ENCODE data around the gene PDE2A. TPM values are rescaled to one million over a fixed set of nuclear protein-coding genes. Genes with fewer than 3 reads are reported as not detected.
"Not testable (repeated sequence)": the region's sequence is repeated elsewhere in the genome, so short reads cannot be mapped to it uniquely, and the experiment has no call there.

PDE2A gene
- total RNA-seq, 1 donor from 2014 or later, result 1.4 TPM

- ATAC-seq (ENCODE audit: low read depth), result no peak
- Mint-ChIP-seq H3K27ac (no peak overlapping the region), H3K4me1 (peaks cover 4% of the 10 kb centered on the region), H3K36me3 (ENCODE audit: low read depth) (no peaks in the 10 kb centered on the region), H3K9me3 (no peaks in the 10 kb centered on the region), H3K27me3 (peaks cover 39% of the 10 kb centered on the region), H3K4me3 (no peak overlapping the region)
- intact Hi-C loops (cut with micrococcal nuclease), result loop anchor here (5.0 kb wide), 1 partner anchor 103 kb away; no protein-coding TSS in a partner anchor
- no peak for DNase-seq
- TF ChIP-seq CTCF (IDR thresholded peaks at IDR 0.05), result no peak
- CTCF ChIA-PET, result interaction anchor here (1.0 to 1.3 kb wide), 2 partner anchors 12 to 103 kb away, joined by 3 to 7 read pairs; no protein-coding TSS in a partner anchor
- POLR2A ChIA-PET, result no interaction called here
Measured at GRCh38 chr11:72574548-72575460, 99.4 kb downstream of the PDE2A start.

GRCh38 chr11:72573855-72574445 lies 100.3 kb downstream of the PDE2A start:
- intact Hi-C loops (cut with micrococcal nuclease), result loop anchor here (5.0 kb wide), 1 partner anchor 102 kb away; no protein-coding TSS in a partner anchor
- POLR2A ChIA-PET, result interaction anchor here (0.6 kb wide), 1 partner anchor 89 kb away, joined by 5 read pairs; no protein-coding TSS in a partner anchor
- H3K27me3 Mint-ChIP-seq, result peaks cover 39% of the 10 kb centered on the region
- CTCF ChIA-PET, result interaction anchor here (1.3 kb wide), 1 partner anchor 102 kb away, joined by 7 read pairs; no protein-coding TSS in a partner anchor
- ATAC-seq (ENCODE audit: low read depth) (no peak), DNase-seq (no peak)
- no peaks in the 10 kb centered on the region for H3K36me3 Mint-ChIP-seq (ENCODE audit: low read depth)
- H3K9me3 Mint-ChIP-seq, result no peaks in the 10 kb centered on the region
- H3K4me3 Mint-ChIP-seq, result no peak overlapping the region
- H3K27ac Mint-ChIP-seq, result no peak overlapping the region
- peaks cover 3% of the 10 kb centered on the region for H3K4me1 Mint-ChIP-seq
- TF ChIP-seq CTCF (IDR thresholded peaks at IDR 0.05), result no peak

- Mint-ChIP-seq H3K36me3 (ENCODE audit: low read depth) (no peaks in the 10 kb centered on the region), H3K27me3 (peaks cover 39% of the 10 kb centered on the region), H3K4me3 (no peak overlapping the region), H3K4me1 (peaks cover 3% of the 10 kb centered on the region), H3K9me3 (no peaks in the 10 kb centered on the region), H3K27ac (no peak overlapping the region)
- intact Hi-C loops (cut with micrococcal nuclease), result loop anchor here (5.0 kb wide), 1 partner anchor 101 kb away; no protein-coding TSS in a partner anchor
- peak; percentile 71 for ATAC-seq (ENCODE audit: low read depth)
- DNase-seq, result no peak
- TF ChIP-seq CTCF (IDR thresholded peaks at IDR 0.05), result no peak
- ChIA-PET CTCF (interaction anchor here (1.3 kb wide), 1 partner anchor 102 kb away, joined by 7 read pairs; no protein-coding TSS in a partner anchor), POLR2A (interaction anchor here (0.6 kb wide), 1 partner anchor 88 kb away, joined by 5 read pairs; no protein-coding TSS in a partner anchor)
Measured at GRCh38 chr11:72573072-72573854, 101.0 kb downstream of the PDE2A start.

- peaks cover 43% of the 10 kb centered on the region for H3K27me3 Mint-ChIP-seq
- CTCF ChIA-PET; H3K36me3 Mint-ChIP-seq (ENCODE audit: low read depth); H3K4me1 Mint-ChIP-seq; POLR2A ChIA-PET; H3K4me3 Mint-ChIP-seq; DNase-seq; H3K9me3 Mint-ChIP-seq; ATAC-seq (ENCODE audit: low read depth); H3K27ac Mint-ChIP-seq: not testable (repeated sequence)
- intact Hi-C loops (cut with micrococcal nuclease), result loop anchor here (5.0 kb wide), 1 partner anchor 100 kb away; no protein-coding TSS in a partner anchor
Measured at GRCh38 chr11:72572540-72572939, 101.7 kb downstream of the PDE2A start.

- CTCF ChIA-PET, result no interaction called here
- no peak for TF ChIP-seq CTCF (IDR thresholded peaks at IDR 0.05)
- H3K36me3 Mint-ChIP-seq (ENCODE audit: low read depth), result no peaks in the 10 kb centered on the region
- H3K27ac Mint-ChIP-seq, result no peak overlapping the region
- H3K27me3 Mint-ChIP-seq, result peaks cover 43% of the 10 kb centered on the region
- no peaks in the 10 kb centered on the region for H3K9me3 Mint-ChIP-seq
- H3K4me3 Mint-ChIP-seq, result no peak overlapping the region
- DNase-seq, result no peak
- intact Hi-C loops (cut with micrococcal nuclease), result loop anchor here (5.0 kb wide), 1 partner anchor 99 kb away; no protein-coding TSS in a partner anchor
- H3K4me1 Mint-ChIP-seq, result peaks cover 3% of the 10 kb centered on the region
- ATAC-seq (ENCODE audit: low read depth), result no peak
- POLR2A ChIA-PET, result no interaction called here
Measured at GRCh38 chr11:72570893-72571661, 103.1 kb downstream of the PDE2A start.
